Measurements from ENCODE around the gene PINLYP.
"Not testable (repeated sequence)": the region's sequence is repeated elsewhere in the genome, so short reads cannot be mapped to it uniquely, and the experiment has no call there.

PINLYP gene

DNA sequence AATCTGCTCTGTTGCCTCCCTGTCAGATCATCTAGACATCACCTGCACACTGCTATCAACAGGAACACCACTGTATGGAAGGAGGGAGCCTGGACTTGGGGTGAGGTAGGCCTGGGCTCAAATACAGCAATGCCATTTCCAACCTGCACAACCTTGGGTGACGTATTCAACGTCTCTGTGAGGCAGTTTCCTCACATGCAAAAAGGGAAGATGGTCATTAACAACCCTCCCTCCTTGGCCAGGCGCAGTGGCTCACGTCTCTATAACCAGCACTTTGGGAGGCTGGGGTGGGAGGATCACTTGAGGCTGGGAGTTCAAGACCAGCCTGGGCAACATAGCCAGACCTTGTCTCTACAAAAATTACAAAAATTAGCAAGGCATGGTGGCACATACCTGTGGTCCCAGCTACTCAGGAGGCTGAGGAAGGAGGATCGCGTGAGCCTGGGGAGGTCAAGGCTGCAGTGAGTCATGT is 13.3 kb upstream of the PINLYP start:
- no peaks in the 10 kb centered on the region for H3K9me3 Mint-ChIP-seq
- H3K27ac Mint-ChIP-seq = peak overlapping the region; percentile 96 to 99
- no peaks in the 10 kb centered on the region for H3K27me3 Mint-ChIP-seq
- H3K4me3 Mint-ChIP-seq = peak overlapping the region; percentile 70 to 73
- ATAC-seq = no peak
- DNase-seq = no peak
- peaks cover 64% of the 10 kb centered on the region for H3K4me1 Mint-ChIP-seq

DNA sequence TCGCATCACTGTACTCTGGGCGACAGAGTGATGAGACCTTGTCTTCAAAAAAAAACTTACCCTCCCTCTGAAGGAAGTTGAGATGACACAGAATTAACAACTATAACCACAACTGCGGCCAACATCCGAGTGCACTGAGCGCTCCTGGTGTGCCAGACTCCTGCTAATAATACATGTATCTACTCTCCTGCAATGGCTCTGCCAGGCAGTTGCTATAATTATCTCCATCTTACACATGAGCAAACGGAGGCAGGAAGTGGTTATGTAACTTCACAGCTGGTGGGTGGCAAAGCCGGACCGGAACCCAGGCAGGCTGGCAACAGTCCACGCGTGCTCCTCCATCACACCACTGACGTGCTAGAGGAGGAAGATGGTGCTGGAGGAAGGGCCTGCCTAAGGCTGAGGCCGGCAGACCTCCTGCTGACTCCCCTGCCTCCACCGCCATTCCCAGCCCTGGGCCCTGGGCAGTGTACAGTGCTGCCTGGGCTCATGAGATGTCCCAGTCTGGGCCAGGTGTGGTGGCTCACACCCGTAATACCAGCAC is 12.8 kb upstream of the PINLYP start:
- DNase-seq = peak; percentile 72 to 86

DNA sequence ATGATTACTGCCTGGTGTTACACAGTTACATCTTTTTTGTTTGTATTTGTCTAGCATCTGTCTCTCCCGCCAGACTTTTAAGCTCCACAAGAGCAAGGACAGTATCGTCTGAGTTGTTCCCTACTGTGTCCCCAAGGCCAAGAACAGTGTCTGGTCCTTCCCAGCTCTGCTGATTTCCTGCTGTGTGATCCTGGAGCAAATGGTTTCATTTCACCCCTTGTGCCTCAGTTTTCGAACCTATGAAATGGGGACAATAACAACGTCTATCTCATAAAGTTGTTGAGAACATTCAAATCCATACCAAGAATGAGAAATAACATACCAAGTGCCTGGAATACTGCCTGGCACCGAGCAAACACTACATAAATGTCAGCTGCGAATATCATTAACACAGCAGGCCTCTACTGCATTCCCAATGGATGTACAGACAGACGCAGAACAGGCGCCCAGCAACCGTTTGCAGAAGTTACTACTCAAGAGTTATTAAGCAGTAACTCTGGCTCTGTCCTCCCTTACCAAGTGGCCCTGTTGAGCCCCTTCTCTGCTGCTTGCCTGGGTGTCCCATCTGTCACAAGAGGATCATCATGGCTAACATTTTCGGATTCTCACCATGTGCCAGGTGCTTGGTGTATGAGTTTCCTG is 11.7 kb upstream of the PINLYP start:
- H3K9me3 Mint-ChIP-seq = no peaks in the 10 kb centered on the region
- H3K4me1 Mint-ChIP-seq = peaks cover 64% of the 10 kb centered on the region
- DNase-seq (no peak), ATAC-seq (no peak)
- no peaks in the 10 kb centered on the region for H3K27me3 Mint-ChIP-seq
- peak overlapping the region; percentile 9 to 29 for H3K27ac Mint-ChIP-seq
- peak overlapping the region; percentile 1 to 47 for H3K4me3 Mint-ChIP-seq

More for the DNA sequence above, 12.8 kb upstream of the PINLYP start:
- Mint-ChIP-seq H3K9me3 (no peaks in the 10 kb centered on the region), H3K4me1 (peaks cover 64% of the 10 kb centered on the region), H3K27ac (peak overlapping the region; percentile 96 to 99), H3K4me3 (peak overlapping the region; percentile 70 to 73), H3K27me3 (no peaks in the 10 kb centered on the region)
- ATAC-seq = peak; percentile 97

DNA sequence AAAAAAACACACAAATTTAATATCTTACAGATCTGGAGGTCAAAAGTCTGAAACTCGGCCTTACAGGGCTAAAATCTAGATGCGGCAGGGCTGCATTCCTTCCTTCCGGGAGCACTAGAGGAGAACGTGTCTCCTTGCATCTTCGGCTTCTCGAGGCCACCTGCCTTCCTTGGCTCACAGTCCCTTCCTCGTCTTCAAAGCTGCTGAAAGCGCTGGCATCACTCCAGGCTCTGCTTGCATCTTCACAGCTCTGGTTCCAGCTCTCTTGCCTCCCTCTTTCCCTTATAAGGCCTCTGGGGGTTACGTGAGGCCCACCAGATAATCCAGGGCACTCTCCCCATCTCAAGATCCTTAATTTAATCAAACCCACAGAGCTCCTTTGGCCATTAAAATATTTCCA is 10.8 kb upstream of the PINLYP start:
- Mint-ChIP-seq H3K4me3 (no peak overlapping the region), H3K4me1 (peaks cover 67% of the 10 kb centered on the region), H3K27me3 (no peaks in the 10 kb centered on the region), H3K27ac (peak overlapping the region; percentile 19 to 21), H3K9me3 (no peaks in the 10 kb centered on the region)
- DNase-seq = no peak
- ATAC-seq = no peak

DNA sequence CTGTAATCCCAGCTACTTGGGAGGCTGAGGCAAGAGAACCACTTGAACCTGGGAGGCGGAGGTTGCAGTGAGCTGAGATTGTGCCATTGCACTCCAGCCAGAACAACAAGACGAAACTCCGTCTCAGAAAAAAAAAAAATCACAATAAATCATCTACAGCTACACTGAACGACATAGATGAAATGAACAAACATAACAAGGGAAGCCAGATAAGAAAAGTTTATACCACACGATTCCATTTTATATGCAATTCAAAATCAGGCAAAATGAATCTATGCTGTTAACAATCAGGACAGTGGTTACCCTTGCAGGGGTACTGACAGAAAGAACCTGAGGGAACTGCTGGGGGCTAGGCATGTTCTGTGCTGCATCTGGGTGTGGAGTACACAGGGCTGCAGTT is 5.9 kb upstream of the PINLYP start:
- no peak overlapping the region for H3K4me3 Mint-ChIP-seq
- no peaks in the 10 kb centered on the region for H3K27me3 Mint-ChIP-seq
- no peaks in the 10 kb centered on the region for H3K9me3 Mint-ChIP-seq
- H3K27ac Mint-ChIP-seq = no peak overlapping the region
- ATAC-seq = no peak
- H3K4me1 Mint-ChIP-seq = peaks cover 38% of the 10 kb centered on the region
- no peak for DNase-seq

DNA sequence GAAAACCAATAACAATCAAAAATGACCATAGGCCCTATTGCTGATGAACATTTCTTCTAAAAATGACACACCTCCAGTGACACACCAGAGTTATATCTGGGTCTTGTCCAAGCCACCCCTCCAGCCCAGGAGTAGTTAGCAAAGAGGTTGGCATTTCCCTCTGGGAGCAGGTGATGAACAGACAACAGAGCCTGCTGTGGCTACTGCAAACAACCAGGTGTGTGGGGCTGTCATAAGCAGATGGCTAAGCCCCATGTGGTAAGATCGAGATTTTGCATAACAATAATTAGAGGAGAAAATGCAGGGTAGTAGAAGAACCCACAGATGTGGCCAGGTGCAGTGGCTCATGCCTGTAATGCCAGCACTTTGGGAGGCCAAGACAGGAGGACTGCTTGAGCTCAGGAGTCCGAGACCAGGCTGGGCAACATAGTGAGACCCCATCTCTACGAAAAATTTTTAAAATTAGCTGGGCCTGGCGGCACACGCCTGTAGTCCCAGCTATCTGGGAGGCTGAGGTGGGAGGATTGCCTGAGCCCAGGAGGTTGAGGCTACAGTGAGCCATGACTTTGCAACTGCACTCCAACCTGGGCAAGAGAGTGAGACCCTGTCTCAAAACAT is 5.3 kb upstream of the PINLYP start:
- peaks cover 36% of the 10 kb centered on the region for H3K4me1 Mint-ChIP-seq
- no peak overlapping the region for H3K27ac Mint-ChIP-seq
- no peaks in the 10 kb centered on the region for H3K9me3 Mint-ChIP-seq
- no peaks in the 10 kb centered on the region for H3K27me3 Mint-ChIP-seq
- DNase-seq (no peak), ATAC-seq (no peak)
- H3K4me3 Mint-ChIP-seq = no peak overlapping the region

DNA sequence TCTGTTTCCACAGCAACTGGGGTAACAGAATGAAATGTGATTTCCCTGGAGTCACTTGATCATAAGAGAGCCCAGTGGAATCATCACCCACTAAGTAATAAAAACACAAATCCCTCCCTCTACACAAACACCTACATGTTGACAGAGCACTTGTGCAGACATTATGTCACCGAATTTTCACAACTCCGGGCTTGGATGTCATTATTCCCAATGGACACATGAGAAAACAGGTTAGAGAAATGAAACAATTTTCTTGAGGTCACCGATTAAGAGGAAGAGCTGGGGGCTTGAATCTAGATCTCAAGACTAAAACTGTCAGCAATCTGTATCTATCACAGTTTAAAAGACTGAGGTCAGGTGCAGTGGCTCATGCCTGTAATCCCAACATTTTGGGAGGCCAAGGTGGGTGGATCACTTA is 3.4 kb upstream of the PINLYP start:
- DNase-seq (no peak), ATAC-seq (no peak)
- Mint-ChIP-seq H3K4me3 (no peak overlapping the region), H3K27me3 (no peaks in the 10 kb centered on the region), H3K4me1 (peaks cover 42% of the 10 kb centered on the region), H3K27ac (no peak overlapping the region), H3K9me3 (no peaks in the 10 kb centered on the region)

DNA sequence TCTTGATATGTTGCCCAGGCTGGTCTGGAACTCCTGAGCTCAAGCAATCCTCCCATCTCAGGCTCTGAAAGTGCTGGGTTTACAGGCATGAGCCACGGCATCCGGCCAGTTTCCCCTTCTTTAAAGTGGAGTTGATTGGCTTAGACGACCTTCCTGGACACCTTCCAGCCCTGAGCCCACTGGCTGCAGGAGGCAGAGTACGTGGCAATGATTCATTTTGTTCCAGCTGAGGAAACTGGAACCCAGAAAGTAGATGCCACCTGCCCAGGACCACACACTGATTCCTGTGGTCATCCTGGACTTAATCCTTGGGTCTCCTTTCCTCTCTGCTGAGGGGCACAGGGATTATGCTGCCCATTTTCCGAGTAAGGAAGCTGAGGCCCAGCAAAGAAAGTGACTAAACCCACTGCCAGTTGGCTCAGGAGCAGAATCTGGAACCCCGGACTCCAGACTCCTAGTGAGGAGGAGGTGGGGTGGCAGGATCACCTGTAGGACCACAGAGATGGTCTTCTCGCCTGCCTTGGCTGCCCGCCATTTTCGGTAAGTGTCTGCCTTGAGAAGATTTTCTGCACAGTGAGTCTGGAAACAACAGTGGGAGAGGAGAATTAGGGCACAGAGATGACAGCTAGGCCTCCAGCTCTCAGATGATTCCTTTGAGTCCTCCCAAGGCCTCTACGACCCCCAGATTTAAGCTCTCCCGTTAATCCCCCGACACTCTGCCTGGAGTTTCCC is 1.0 kb upstream of the PINLYP start:
- Mint-ChIP-seq H3K27ac (peak overlapping the region; percentile 98), H3K4me1 (peaks cover 61% of the 10 kb centered on the region), H3K4me3 (peak overlapping the region; percentile 99), H3K9me3 (no peaks in the 10 kb centered on the region), H3K27me3 (no peaks in the 10 kb centered on the region)
- ATAC-seq (no peak), DNase-seq (no peak)

DNA sequence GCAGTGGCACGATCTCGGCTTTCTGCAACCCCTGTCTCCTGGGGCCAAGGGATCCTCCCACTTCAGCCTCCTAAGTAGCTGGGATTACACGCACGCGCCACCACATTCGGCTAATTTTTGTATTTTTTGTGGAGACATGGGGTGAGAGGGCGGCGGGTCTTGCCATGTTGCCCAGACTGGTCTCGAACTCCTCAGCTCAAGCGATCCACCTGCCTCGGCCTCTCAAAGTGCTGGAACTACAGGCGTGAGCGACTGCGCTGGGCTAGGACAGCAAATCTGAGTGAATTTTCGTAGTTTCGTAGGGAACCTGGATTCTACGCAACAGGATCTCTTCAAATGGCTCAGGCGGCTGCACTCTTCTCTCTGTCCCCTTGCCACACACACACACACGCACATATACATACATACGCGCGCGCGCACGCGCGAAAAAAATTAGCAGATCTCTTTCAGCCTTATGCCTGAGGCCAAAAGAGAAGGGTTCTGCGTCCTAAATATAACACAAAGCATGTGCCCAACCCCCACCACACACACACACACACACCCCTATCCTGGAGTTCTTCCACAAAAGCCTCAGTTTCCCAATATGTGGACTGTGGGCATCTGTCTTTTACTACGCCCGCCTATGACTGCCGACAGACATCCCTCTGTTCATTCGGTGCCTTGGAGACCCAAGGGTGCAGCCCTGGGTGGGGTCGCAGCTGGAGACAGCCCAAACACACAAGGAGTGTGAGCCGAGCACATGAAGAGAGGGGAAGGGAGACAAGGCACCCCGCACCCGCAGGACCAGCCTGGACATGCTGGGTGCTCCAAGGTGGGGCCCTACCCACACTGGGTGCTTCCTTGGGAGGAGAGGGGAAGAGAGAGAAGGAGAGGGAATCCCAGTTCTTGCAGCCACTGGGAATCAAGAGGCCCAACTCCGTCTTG is 616 bp downstream of the PINLYP start:
- peaks cover 64% of the 10 kb centered on the region for H3K4me1 Mint-ChIP-seq
- H3K9me3 Mint-ChIP-seq = no peaks in the 10 kb centered on the region
- no peak for DNase-seq
- peak overlapping the region in 1 of 2 donors; percentile 88 for H3K27ac Mint-ChIP-seq
- no peak for ATAC-seq
- H3K4me3 Mint-ChIP-seq = peak overlapping the region; percentile 99
- no peaks in the 10 kb centered on the region for H3K27me3 Mint-ChIP-seq

DNA sequence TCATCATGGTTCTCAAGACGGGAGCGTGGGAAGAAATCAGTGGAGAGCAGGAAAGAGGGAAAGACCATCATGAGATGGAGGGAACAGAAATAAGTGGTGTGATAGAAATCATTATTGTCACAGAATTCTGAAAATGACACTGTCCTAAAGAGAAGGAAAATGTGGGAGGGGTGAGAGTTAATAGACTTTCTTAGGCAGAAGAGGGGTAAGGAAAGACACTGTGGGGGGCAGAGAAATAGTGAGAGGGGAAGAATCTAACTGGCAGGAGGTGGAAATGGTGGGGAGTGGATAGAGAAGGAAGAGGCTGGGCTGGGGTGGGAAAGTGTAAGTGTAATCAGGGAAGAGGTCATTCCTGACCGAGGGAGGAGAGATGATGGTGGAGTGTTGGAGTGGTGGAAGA is 3.2 kb downstream of the PINLYP start:
- Mint-ChIP-seq H3K4me3 (peak overlapping the region; percentile 57 to 85), H3K27me3 (no peaks in the 10 kb centered on the region), H3K4me1 (peaks cover 69% of the 10 kb centered on the region), H3K27ac (peak overlapping the region; percentile 2 to 67), H3K9me3 (no peaks in the 10 kb centered on the region)
- ATAC-seq (no peak), DNase-seq (no peak)

DNA sequence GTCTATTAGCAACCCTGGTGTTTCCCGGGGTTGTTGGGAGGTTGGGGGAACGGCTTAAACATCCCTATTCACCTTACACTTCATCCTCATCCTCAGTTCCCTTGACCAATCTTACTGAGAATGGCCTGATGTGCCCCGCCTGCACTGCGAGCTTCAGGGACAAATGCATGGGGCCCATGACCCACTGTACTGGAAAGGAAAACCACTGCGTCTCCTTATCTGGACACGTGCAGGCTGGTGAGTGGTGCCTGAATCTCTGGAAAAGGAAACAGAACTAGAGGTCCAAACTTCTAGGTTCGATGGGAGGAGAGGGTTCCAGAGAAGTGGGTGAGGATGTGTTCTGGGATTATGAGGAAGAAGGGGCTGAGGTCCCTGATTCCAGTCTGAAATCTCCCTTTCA is 5.9 kb downstream of the PINLYP start:
- no peaks in the 10 kb centered on the region for H3K27me3 Mint-ChIP-seq
- H3K27ac Mint-ChIP-seq = peak overlapping the region in 1 of 2 donors; percentile 77
- peaks cover 72% of the 10 kb centered on the region for H3K4me1 Mint-ChIP-seq
- DNase-seq = no peak
- no peak for ATAC-seq
- no peaks in the 10 kb centered on the region for H3K9me3 Mint-ChIP-seq
- H3K4me3 Mint-ChIP-seq = peak overlapping the region; percentile 85 to 97

DNA sequence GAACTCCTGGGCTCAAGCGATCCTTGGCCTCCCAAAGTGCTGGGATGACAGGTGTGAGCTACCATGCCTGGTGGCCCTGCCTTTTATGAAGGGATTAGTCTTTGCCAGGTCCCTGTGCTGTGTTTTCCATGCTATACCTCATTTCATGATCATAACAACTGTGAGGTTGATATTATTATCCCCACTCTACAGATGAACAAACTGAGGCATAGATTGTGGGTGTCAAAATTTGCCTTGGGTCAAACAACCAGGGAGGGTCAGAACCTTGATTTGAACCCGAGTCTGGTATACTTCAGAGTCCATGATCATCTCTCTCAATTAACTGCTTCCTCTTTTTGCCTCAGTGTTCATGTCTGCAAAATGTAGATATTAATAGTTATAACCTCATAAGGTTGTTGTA is 6.9 kb downstream of the PINLYP start:
- DNase-seq = no peak
- no peak for ATAC-seq
- Mint-ChIP-seq H3K4me1 (peaks cover 65% of the 10 kb centered on the region), H3K27ac (no peak overlapping the region), H3K4me3 (no peak overlapping the region), H3K9me3 (no peaks in the 10 kb centered on the region), H3K27me3 (no peaks in the 10 kb centered on the region)

DNA sequence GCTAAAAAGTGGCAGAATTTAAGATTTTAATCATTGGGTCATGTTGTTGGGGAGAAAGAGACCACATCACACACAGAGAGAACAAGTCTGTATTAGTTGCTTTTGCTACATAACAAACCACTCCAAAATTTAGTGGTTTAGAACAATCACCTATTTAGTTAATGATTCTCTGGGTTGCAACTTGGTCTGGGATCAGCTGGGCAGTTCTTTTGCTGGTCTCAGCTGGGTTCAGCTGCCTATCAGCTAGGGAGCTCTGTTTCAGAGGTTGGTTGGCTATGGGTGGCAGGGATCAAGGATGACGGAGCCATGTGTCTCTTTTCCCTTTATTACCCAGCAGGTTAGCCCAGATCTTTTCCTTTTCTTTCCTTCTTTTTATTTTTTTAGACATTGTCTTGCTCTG is 8.9 kb downstream of the PINLYP start:
- Mint-ChIP-seq H3K4me3 (no peak overlapping the region), H3K27ac (peak overlapping the region; percentile 11 to 59), H3K4me1 (peaks cover 53% of the 10 kb centered on the region), H3K27me3 (no peaks in the 10 kb centered on the region), H3K9me3 (no peaks in the 10 kb centered on the region)
- no peak for ATAC-seq
- no peak for DNase-seq

DNA sequence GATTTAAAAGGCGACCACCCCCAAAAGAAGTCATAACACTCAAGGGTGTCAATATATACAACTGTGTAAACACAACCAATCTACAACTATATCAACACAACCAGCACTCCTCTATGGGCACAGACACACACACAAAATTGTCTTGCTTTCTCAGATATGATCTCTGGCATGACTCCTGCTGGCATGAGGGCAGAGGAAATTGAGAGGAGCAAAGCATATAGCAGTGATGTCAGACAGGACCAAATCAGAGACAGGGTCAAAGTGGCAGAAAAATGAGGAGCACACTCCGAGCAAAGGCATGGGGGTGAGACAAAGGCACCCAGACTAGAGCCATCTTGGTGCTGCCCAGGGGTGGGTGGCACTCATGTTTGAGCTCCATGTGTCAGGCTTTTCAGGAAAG is 10.7 kb downstream of the PINLYP start:
- H3K4me3 Mint-ChIP-seq = no peak overlapping the region
- H3K27me3 Mint-ChIP-seq = no peaks in the 10 kb centered on the region
- DNase-seq (no peak), ATAC-seq (no peak)
- peaks cover 53% of the 10 kb centered on the region for H3K4me1 Mint-ChIP-seq
- no peaks in the 10 kb centered on the region for H3K9me3 Mint-ChIP-seq
- H3K27ac Mint-ChIP-seq = no peak overlapping the region

DNA sequence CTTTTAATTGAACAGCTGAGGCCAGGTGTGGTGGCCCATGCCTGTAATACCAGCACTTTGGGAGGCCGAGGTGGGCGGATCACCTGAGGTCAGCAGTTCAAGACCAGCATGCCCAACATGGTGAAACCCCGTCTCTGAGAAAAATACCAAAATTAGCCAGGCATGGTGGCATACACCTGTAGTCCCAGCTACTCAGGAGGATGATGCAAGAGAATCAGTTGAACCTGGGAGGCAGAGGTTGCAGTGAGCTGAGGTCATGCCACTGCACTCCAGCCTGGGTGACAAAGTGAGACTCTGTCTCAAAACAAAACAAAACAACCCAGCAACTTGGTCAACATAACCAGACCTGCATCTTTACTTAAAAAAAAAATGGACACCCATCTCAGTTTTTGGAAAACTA is 11.4 kb downstream of the PINLYP start:
- not testable (repeated sequence) for H3K4me3 Mint-ChIP-seq, ATAC-seq
- peaks cover 46% of the 10 kb centered on the region for H3K4me1 Mint-ChIP-seq

More for the DNA sequence above, 11.4 kb downstream of the PINLYP start:
- H3K27ac Mint-ChIP-seq, H3K9me3 Mint-ChIP-seq, H3K27me3 Mint-ChIP-seq, DNase-seq: not testable (repeated sequence)
